Fibroblast of lung (primary cell): Measurements from ENCODE around the gene SNRPA. TPM values are rescaled to one million over a fixed set of nuclear protein-coding genes. Genes with fewer than 3 reads are reported as not detected.

Experiments
- DNase-seq, 2 donors: peaks; one replicate each; pipeline versions ENCODE4 v3.0.0 to v3.0.0-alpha.2; 2010; ENCODE audit warnings: low read depth in 2 of 2
- H2AFZ ChIP-seq: 2 replicates; pipeline ENCODE4 v1.5.1; 2012; ENCODE audit warnings: low read length, control low read depth, inconsistent platforms
- H3K27ac ChIP-seq: 2 replicates; pipeline ENCODE4 v1.5.1; 2011; ENCODE audit warnings: low read length, control low read depth; ENCODE audit not compliant: insufficient read depth
- H3K27me3 ChIP-seq: 2 replicates; pipeline ENCODE4 v1.5.1; 2011; ENCODE audit warnings: mild to moderate bottlenecking, low read length; ENCODE audit not compliant: control insufficient read depth, insufficient read depth
- H3K36me3 ChIP-seq: 2 replicates; pipeline ENCODE4 v1.5.1; 2011; ENCODE audit warnings: low read length; ENCODE audit not compliant: control insufficient read depth, insufficient read depth
- H3K4me1 ChIP-seq: 2 replicates; pipeline ENCODE4 v1.5.1; 2011; ENCODE audit warnings: low read length; ENCODE audit not compliant: control insufficient read depth, insufficient read depth; ENCODE audit errors: extremely low read depth
- H3K4me2 ChIP-seq: 2 replicates; pipeline ENCODE4 v1.5.1; 2011; ENCODE audit warnings: low read length, control low read depth; ENCODE audit not compliant: insufficient read depth; ENCODE audit errors: extremely low read depth
- H3K4me3 ChIP-seq, 4 experiments: fragments of 200-600 bp in 1 of 4; sonication (generic) in 1 of 4; replicated peaks in 1 of 4; 2 replicates each; pipeline ENCODE4 v1.5.1; 2011 to 2016; ENCODE audit warnings: low read length in 4 of 4, low read depth in 3 of 4, mild to moderate bottlenecking in 3 of 4, control low read depth in 2 of 4, inconsistent platforms in 1 of 4, mixed read lengths in 1 of 4; ENCODE audit not compliant: insufficient read depth in 1 of 4; ENCODE audit errors: control extremely low read depth in 1 of 4
- H3K79me2 ChIP-seq: 2 replicates; pipeline ENCODE4 v1.5.1; 2012; ENCODE audit warnings: mild to moderate bottlenecking, low read length, inconsistent platforms; ENCODE audit not compliant: control insufficient read depth, insufficient read depth
- H3K9ac ChIP-seq: 2 replicates; pipeline ENCODE4 v1.5.1; 2011; ENCODE audit warnings: mild to moderate bottlenecking, low read length, control low read depth; ENCODE audit not compliant: insufficient read depth
- H3K9me3 ChIP-seq: 2 replicates; pipeline ENCODE4 v1.5.1; 2012; ENCODE audit warnings: low read depth, low read length; ENCODE audit not compliant: control insufficient read depth, insufficient read depth
- H4K20me1 ChIP-seq: 2 replicates; pipeline ENCODE4 v1.5.1; 2011; ENCODE audit warnings: low read length; ENCODE audit not compliant: control insufficient read depth, insufficient read depth; ENCODE audit errors: extremely low read depth
- CTCF ChIP-seq, 2 donors: IDR thresholded peaks in 1 of 2; conservative IDR thresholded peaks in 1 of 2; 1 replicate in 1 of 2; 2 replicates in 1 of 2; pipeline ENCODE4 v1.5.1; 2011 to 2012; ENCODE audit warnings: low read length in 2 of 2, control low read depth in 1 of 2, inconsistent platforms in 1 of 2, low read depth in 1 of 2, mild to moderate bottlenecking in 1 of 2
- EZH2 ChIP-seq: IDR thresholded peaks from 2 replicates; pipeline ENCODE4 v1.5.1; 2012; ENCODE audit warnings: low read length, control low read depth, mild to moderate bottlenecking; ENCODE audit errors: missing control alignments
- polyA plus RNA-seq, 2 donors: library from polyadenylated mRNA; depleted of rRNA in 1 of 2; stranded (reverse) in 1 of 2; unstranded in 1 of 2; fragments of >200 nt; gene quantifications; 2 replicates each; pipeline ENCODE4 v1.2.1, GENCODE V29; 2011 to 2012; ENCODE audit warnings: missing spikeins in 1 of 2
- total RNA-seq: library from RNA; depleted of rRNA; stranded (reverse); fragments of >200 nt; gene quantifications from 2 replicates; pipeline ENCODE4 v1.2.1, GENCODE V29; 2014

The SNRPA gene
- total and polyA plus RNA-seq, 2 donors (not counting 1 experiment from before 2014, with no cell fraction given), result 41.9 to 74.4 TPM

GRCh38 chr19:40808021-40808325, 57.0 kb downstream of the SNRPA start:
- H3K4me3 ChIP-seq, result no peak overlapping the region
- H3K9me3 ChIP-seq, result no peaks in the 10 kb centered on the region
- TF ChIP-seq EZH2, result no peak
- H4K20me1 ChIP-seq, result peaks cover 3% of the 10 kb centered on the region
- no peak for DNase-seq
- peaks cover 59% of the 10 kb centered on the region for H3K79me2 ChIP-seq
- peaks cover 34% of the 10 kb centered on the region for H3K36me3 ChIP-seq
- H3K4me1 ChIP-seq, result peaks cover 28% of the 10 kb centered on the region
- no peak overlapping the region for H3K27ac ChIP-seq
- H2AFZ ChIP-seq, result no peak overlapping the region
- H3K9ac ChIP-seq, result no peak overlapping the region
- H3K4me2 ChIP-seq, result no peak overlapping the region
- no peaks in the 10 kb centered on the region for H3K27me3 ChIP-seq

- Histone ChIP-seq H3K36me3 (peaks cover 30% of the 10 kb centered on the region), H3K27ac (no peak overlapping the region), H4K20me1 (peaks cover 3% of the 10 kb centered on the region), H3K27me3 (no peaks in the 10 kb centered on the region), H3K4me2 (no peak overlapping the region), H2AFZ (no peak overlapping the region), H3K9me3 (no peaks in the 10 kb centered on the region), H3K4me3 (no peak overlapping the region), H3K79me2 (peaks cover 53% of the 10 kb centered on the region), H3K4me1 (peaks cover 25% of the 10 kb centered on the region), H3K9ac (no peak overlapping the region)
- TF ChIP-seq EZH2, result no peak
- no peak for TF ChIP-seq CTCF (conservative IDR thresholded peaks at IDR 0.05 in 1 of 2, IDR thresholded peaks at IDR 0.05 in 1 of 2; ENCODE audit: low read depth in 1 of 2, low read length in 2 of 2)
- DNase-seq, result no peak
These were observed 57.5 kb downstream of the SNRPA start for GRCh38 chr19:40808497-40808896.

- Histone ChIP-seq H3K27ac (no peak overlapping the region), H3K79me2 (peaks cover 43% of the 10 kb centered on the region), H3K4me2 (no peak overlapping the region)
These were observed 58.5 kb downstream of the SNRPA start for GRCh38 chr19:40809358-40810086.

More at GRCh38 chr19:40809358-40810086, 58.5 kb downstream of the SNRPA start:
- Histone ChIP-seq H3K36me3 (peaks cover 26% of the 10 kb centered on the region), H3K4me3 (no peak overlapping the region), H3K27me3 (no peaks in the 10 kb centered on the region), H2AFZ (no peak overlapping the region), H3K9ac (no peak overlapping the region), H4K20me1 (no peaks in the 10 kb centered on the region), H3K4me1 (peaks cover 18% of the 10 kb centered on the region), H3K9me3 (no peaks in the 10 kb centered on the region)
- TF ChIP-seq CTCF (conservative IDR thresholded peaks at IDR 0.05 in 1 of 2, IDR thresholded peaks at IDR 0.05 in 1 of 2; ENCODE audit: low read depth in 1 of 2, low read length in 2 of 2), result no peak
- TF ChIP-seq EZH2, result no peak
- DNase-seq, result no peak
